CD14-positive monocyte (primary cell): ENCODE results near the gene MANSC4. TPM values are rescaled to one million over a fixed set of nuclear protein-coding genes. Genes with fewer than 3 reads are reported as not detected.

Experiments
- DNase-seq, 3 donors: peaks; one replicate each; pipeline ENCODE4 v3.0.0-alpha.2; 2011 to 2022
- H2AFZ ChIP-seq: 2 replicates; pipeline ENCODE4 v1.6.0; 2012; ENCODE audit warnings: mild to moderate bottlenecking, low read depth, low read length, inconsistent platforms; ENCODE audit not compliant: insufficient read depth, poor library complexity, severe bottlenecking
- H3K27ac ChIP-seq, 2 donors: 1 replicate in 1 of 2; 2 replicates in 1 of 2; pipeline ENCODE4 v1.5.1; 2012 to 2013; ENCODE audit warnings: low read length in 2 of 2, control low read depth in 1 of 2, inconsistent platforms in 1 of 2, low read depth in 1 of 2, mild to moderate bottlenecking in 1 of 2
- H3K27me3 ChIP-seq, 2 donors: one replicate each; pipeline versions ENCODE4 v1.6.0 to v1.6.1; 2011 to 2013; ENCODE audit warnings: low read length in 2 of 2; ENCODE audit not compliant: control insufficient read depth in 2 of 2, insufficient read depth in 2 of 2
- H3K36me3 ChIP-seq, 2 donors: replicated peaks in 1 of 2; 1 replicate in 1 of 2; 2 replicates in 1 of 2; pipeline versions ENCODE4 v1.5.1 to v1.6.1; 2012 to 2013; ENCODE audit warnings: low read length in 2 of 2, control low read depth in 1 of 2, inconsistent platforms in 1 of 2, mild to moderate bottlenecking in 1 of 2; ENCODE audit not compliant: insufficient read depth in 2 of 2, control insufficient read depth in 1 of 2
- H3K4me1 ChIP-seq, 2 donors: 1 replicate in 1 of 2; 2 replicates in 1 of 2; pipeline versions ENCODE4 v1.5.1 to v1.6.1; 2012 to 2013; ENCODE audit warnings: low read length in 2 of 2, control low read depth in 1 of 2, inconsistent platforms in 1 of 2, mild to moderate bottlenecking in 1 of 2, moderate library complexity in 1 of 2; ENCODE audit not compliant: insufficient read depth in 2 of 2, control insufficient read depth in 1 of 2
- H3K4me2 ChIP-seq: replicated peaks from 2 replicates; pipeline ENCODE3; 2012; ENCODE audit warnings: low read length, moderate library complexity, mild to moderate bottlenecking; ENCODE audit not compliant: poor library complexity, severe bottlenecking; ENCODE audit errors: extremely low read depth
- H3K4me3 ChIP-seq, 3 experiments: fragments of 200-600 bp in 1 of 3; sonication (generic) in 1 of 3; replicated peaks in 1 of 3; 1 replicate in 2 of 3; 2 replicates in 1 of 3; pipeline ENCODE4 v1.5.1; 2011 to 2013; ENCODE audit warnings: low read length in 3 of 3, mild to moderate bottlenecking in 3 of 3, control low read depth in 2 of 3, low read depth in 2 of 3, inconsistent platforms in 1 of 3, moderate library complexity in 1 of 3
- H3K79me2 ChIP-seq: 2 replicates; pipeline ENCODE4 v1.6.0; 2012; ENCODE audit warnings: mild to moderate bottlenecking, control low read depth, inconsistent platforms, low read length, moderate library complexity; ENCODE audit not compliant: insufficient read depth
- H3K9ac ChIP-seq: 2 replicates; pipeline ENCODE4 v1.6.0; 2017; ENCODE audit warnings: low read length, mild to moderate bottlenecking; ENCODE audit not compliant: insufficient read depth, poor library complexity, severe bottlenecking
- H3K9me3 ChIP-seq, 2 donors: replicated peaks in 1 of 2; 1 replicate in 1 of 2; 2 replicates in 1 of 2; pipeline versions ENCODE4 v1.5.1 to v1.6.1; 2012 to 2013; ENCODE audit warnings: low read length in 2 of 2, control low read depth in 1 of 2; ENCODE audit not compliant: control insufficient read depth in 1 of 2, insufficient read depth in 1 of 2
- H4K20me1 ChIP-seq: 2 replicates; pipeline ENCODE4 v1.6.0; 2012; ENCODE audit warnings: mild to moderate bottlenecking, low read length, control low read depth, moderate library complexity; ENCODE audit not compliant: insufficient read depth
- H3K27ac Mint-ChIP-seq, 7 donors: one replicate each; pipeline ENCODE4 v1.8.0; 2020; ENCODE audit warnings: mild to moderate bottlenecking in 7 of 7, mixed read lengths in 7 of 7, moderate library complexity in 6 of 7, inconsistent platforms in 2 of 7
- H3K27me3 Mint-ChIP-seq, 3 donors: one replicate each; pipeline ENCODE4 v1.8.0; 2021 to 2022; ENCODE audit warnings: low read depth in 3 of 3, mild to moderate bottlenecking in 3 of 3, mixed read lengths in 3 of 3, moderate library complexity in 3 of 3, inconsistent platforms in 1 of 3
- H3K36me3 Mint-ChIP-seq, 2 donors: one replicate each; pipeline ENCODE4 v1.8.0; 2020; ENCODE audit warnings: mixed read lengths in 2 of 2, inconsistent platforms in 1 of 2, mild to moderate bottlenecking in 1 of 2
- H3K4me1 Mint-ChIP-seq: one replicate; pipeline ENCODE4 v1.8.0; 2020; ENCODE audit warnings: mild to moderate bottlenecking, mixed read lengths
- H3K4me3 Mint-ChIP-seq, 2 donors: one replicate each; pipeline ENCODE4 v1.8.0; 2020; ENCODE audit warnings: mild to moderate bottlenecking in 2 of 2, mixed read lengths in 2 of 2, moderate library complexity in 1 of 2
- H3K9me3 Mint-ChIP-seq, 7 donors: one replicate each; pipeline ENCODE4 v1.8.0; 2020 to 2022; ENCODE audit warnings: mixed read lengths in 7 of 7, mild to moderate bottlenecking in 6 of 7, moderate library complexity in 6 of 7, inconsistent platforms in 2 of 7
- CTCF ChIP-seq: fragments of 200-600 bp; IDR thresholded peaks from one replicate; pipeline ENCODE4 v1.8.0; 2022; ENCODE audit warnings: antibody characterized with exemption, mild to moderate bottlenecking
- WGBS: methylation state at CpG from one replicate; pipeline ENCODE4 v1.1.5; 2013; ENCODE audit warnings: missing lambda C conversion rate; ENCODE audit not compliant: insufficient coverage; 5-methylcytosine and 5-hydroxymethylcytosine counted together
- intact Hi-C, 2 donors: fragments of 100-400 bp; cut with micrococcal nuclease; formaldehyde crosslinking; loops; one replicate each; pipeline versions ENCODE4 v1.15.0 to v1.15.1; 2023
- polyA plus RNA-seq, 3 donors: library from polyadenylated mRNA; depleted of rRNA in 1 of 3; unstranded in 2 of 3; stranded (reverse) in 1 of 3; fragments of 300-500 nt in 2 of 3; fragments of >200 nt in 1 of 3; fragmentation: Illumina TruSeq in 2 of 3; gene quantifications; 1 replicate in 2 of 3; 2 replicates in 1 of 3; pipeline ENCODE4 v1.2.3, GENCODE V29; 2012 to 2021

MANSC4 gene
- polyA plus RNA-seq, 3 donors, result not detected

GRCh38 chr12:27787559-27787958 is 7.5 kb upstream of the MANSC4 start:
- DNase-seq, result no peak

GRCh38 chr12:27785882-27786570 is 6.0 kb upstream of the MANSC4 start:
- Histone ChIP-seq H3K27ac (peak overlapping the region in 1 of 2 donors; percentile 39), H4K20me1 (no peaks in the 10 kb centered on the region), H3K4me2 (peak overlapping the region; percentile 6), H2AFZ (no peak overlapping the region), H3K9ac (no peak overlapping the region), H3K27me3 (no peaks in the 10 kb centered on the region), H3K4me1 (peaks cover 13 to 16% of the 10 kb centered on the region in 2 donors), H3K79me2 (peaks cover 59% of the 10 kb centered on the region), H3K4me3 (no peak overlapping the region), H3K9me3 (no peaks in the 10 kb centered on the region), H3K36me3 (peaks cover 9 to 19% of the 10 kb centered on the region in 2 donors)
- no peak overlapping the region for H3K4me3 Mint-ChIP-seq
- H3K4me1 Mint-ChIP-seq, result peaks cover 31% of the 10 kb centered on the region
- 71% methylated on average over 1 of the region's 3 CpGs for WGBS
- DNase-seq, result peak; percentile 21 to 33 (median 30)
- intact Hi-C loops, result no loop called here
- H3K27ac Mint-ChIP-seq, result peak overlapping the region in 6 of 7 donors; percentile 4 to 76 (median 70)
- H3K36me3 Mint-ChIP-seq, result peaks cover 24 to 29% of the 10 kb centered on the region in 2 donors
- no peaks in the 10 kb centered on the region for H3K9me3 Mint-ChIP-seq
- no peaks in the 10 kb centered on the region for H3K27me3 Mint-ChIP-seq
- no peak for TF ChIP-seq CTCF

More at GRCh38 chr12:27787559-27787958, 7.5 kb upstream of the MANSC4 start:
- no peak overlapping the region for H3K4me3 Mint-ChIP-seq
- Histone ChIP-seq H2AFZ (no peak overlapping the region), H4K20me1 (no peaks in the 10 kb centered on the region), H3K79me2 (peaks cover 44% of the 10 kb centered on the region), H3K4me1 (peaks cover 10 to 13% of the 10 kb centered on the region in 2 donors), H3K27me3 (no peaks in the 10 kb centered on the region), H3K27ac (no peak overlapping the region), H3K4me2 (no peak overlapping the region), H3K9me3 (no peaks in the 10 kb centered on the region), H3K4me3 (no peak overlapping the region), H3K9ac (no peak overlapping the region), H3K36me3 (peaks cover 18 to 34% of the 10 kb centered on the region in 2 donors)
- no peak for TF ChIP-seq CTCF
- intact Hi-C loops, result no loop called here
- WGBS, result no CpG with 5 or more reads among the region's 2 CpGs
- H3K4me1 Mint-ChIP-seq, result peaks cover 16% of the 10 kb centered on the region
- H3K36me3 Mint-ChIP-seq, result peaks cover 32 to 41% of the 10 kb centered on the region in 2 donors
- H3K27ac Mint-ChIP-seq, result peak overlapping the region in 1 of 7 donors; percentile 12
- no peaks in the 10 kb centered on the region for H3K9me3 Mint-ChIP-seq
- no peaks in the 10 kb centered on the region for H3K27me3 Mint-ChIP-seq
